ENCODE results near the gene ZNF358. TPM values are rescaled to one million over a fixed set of nuclear protein-coding genes. Genes with fewer than 3 reads are reported as not detected.

Gene ZNF358
- total RNA-seq, 1 experiment from 2014 or later: 17.7 TPM

DNA sequence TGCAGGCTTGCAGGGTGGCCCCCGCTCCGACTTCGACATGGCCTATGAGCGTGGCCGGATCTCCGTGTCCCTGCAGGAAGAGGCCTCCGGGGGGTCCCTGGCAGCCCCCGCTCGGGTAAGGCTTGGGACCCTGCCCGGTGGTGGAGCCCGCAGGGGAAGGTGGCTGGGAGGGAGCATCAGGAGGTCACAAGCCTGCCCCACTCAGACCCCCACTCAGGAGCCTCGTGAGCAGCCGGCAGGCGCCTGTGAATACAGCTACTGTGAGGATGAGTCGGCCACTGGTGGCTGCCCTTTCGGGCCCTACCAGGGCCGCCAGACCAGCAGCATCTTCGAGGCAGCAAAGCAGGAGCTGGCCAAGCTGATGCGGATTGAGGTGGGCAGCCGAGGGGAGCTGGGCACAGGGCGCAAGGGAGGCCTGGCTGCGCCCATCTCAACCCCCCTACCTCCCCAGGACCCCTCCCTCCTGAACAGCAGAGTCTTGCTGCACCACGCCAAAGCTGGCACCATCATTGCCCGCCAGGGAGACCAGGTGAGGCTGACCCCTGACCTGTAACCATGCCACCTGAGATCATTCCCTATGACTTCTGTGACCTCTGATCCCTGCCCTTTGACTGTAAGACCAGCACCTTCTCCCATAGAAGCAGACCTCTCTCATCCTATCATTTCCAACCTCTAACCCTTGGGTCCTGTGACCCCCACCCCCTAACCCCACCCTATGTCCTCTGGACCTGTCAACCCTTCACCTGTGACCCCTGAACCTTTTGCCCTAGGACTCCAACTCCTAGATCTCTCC is 26.8 kb downstream of the ZNF358 start:
- DNase-seq (ENCODE audit: low read depth, low spot score): no peak
- in situ Hi-C loops (cut with HindIII; ENCODE audit: low pct_unique_long_range_greater_than_20kb, low sequenced_read_pairs): no loop called here

DNA sequence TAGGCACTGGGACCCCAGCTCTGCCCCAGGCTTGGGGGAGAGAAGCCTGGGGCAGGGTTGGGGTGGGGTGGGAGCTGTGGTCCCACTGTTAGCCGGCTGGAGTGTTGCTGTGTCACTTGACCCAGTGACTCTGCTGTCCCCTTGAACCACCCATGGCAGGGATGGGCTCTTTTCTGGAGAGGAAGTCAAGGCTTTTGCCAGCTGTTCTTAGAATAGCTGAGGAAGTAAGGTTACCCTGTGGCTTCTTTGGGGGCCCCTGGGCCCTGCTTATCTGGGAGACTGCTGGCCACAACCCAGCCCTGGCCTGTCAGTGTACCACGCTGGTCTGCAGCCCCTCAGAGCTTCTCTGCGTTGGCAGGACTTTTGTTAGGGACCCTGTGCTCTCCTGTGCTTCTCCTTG is 28.7 kb downstream of the ZNF358 start:
- in situ Hi-C loops (cut with HindIII; ENCODE audit: low pct_unique_long_range_greater_than_20kb, low sequenced_read_pairs): no loop called here

DNA sequence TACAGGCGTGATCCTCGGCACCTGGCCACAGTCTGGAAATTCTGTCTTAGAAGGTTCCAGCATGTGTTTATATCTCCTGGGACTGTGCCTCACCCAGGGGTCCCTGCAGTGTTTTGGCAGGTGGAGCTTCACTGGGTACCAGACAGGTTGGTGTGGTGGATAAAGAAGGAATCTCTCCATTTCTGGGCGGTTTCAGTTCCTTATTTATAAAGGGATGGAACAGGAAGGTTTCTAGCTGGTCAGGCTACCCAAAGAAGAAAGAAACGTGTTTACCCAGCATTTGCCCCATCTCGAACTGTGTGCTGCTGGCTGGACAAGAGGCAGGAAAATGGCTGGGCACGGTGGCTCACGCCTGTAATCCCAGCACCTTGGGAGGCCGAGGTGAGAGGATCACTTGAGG is 29.4 kb downstream of the ZNF358 start:
- DNase-seq (ENCODE audit: low read depth, low spot score): no peak
- in situ Hi-C loops (cut with HindIII; ENCODE audit: low pct_unique_long_range_greater_than_20kb, low sequenced_read_pairs): no loop called here

More for the DNA sequence above, 28.7 kb downstream of the ZNF358 start:
- no peak for DNase-seq (ENCODE audit: low read depth, low spot score)

DNA sequence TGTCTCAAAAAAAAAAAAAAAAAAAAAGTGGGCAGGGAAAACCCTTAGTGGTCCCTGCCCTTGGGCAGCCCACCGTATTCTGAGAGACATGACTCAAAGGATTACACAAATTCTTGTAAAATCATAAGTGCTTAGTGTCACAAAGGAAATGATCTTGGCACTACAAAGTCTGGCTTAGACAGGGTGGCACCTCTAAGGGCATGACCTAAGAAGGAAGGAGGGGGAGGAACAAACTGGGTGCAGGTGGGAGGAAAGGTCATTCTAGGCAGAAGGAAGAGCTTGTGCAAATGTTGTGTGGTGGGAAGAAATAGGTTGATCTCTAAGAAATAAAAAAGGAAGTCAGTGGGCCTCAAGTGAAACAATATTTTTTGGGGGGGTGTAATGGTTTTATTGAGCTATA is 30.0 kb downstream of the ZNF358 start:
- DNase-seq (ENCODE audit: low read depth, low spot score): no peak
- in situ Hi-C loops (cut with HindIII; ENCODE audit: low pct_unique_long_range_greater_than_20kb, low sequenced_read_pairs): no loop called here

DNA sequence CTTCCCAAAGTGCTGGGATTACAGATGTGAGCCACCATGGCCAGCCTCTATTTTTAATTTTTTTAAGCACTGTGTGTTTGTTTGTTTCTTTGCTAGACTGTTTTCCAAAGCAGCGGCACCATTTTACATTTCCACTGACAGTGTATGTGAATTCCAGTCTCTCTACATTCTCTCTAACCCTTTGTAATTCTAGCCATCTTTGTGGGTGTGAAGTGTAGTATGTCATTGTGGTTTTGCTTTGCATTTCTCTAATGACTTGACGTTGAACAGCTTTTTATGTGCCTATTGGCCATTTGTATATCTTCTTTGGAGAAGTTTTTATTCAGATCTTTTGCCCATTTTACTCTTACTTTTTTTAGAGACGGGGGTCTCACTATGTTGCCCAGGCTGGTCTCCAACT is 31.3 kb downstream of the ZNF358 start:
- DNase-seq (ENCODE audit: low read depth, low spot score): no peak
- in situ Hi-C loops (cut with HindIII; ENCODE audit: low pct_unique_long_range_greater_than_20kb, low sequenced_read_pairs): no loop called here

DNA sequence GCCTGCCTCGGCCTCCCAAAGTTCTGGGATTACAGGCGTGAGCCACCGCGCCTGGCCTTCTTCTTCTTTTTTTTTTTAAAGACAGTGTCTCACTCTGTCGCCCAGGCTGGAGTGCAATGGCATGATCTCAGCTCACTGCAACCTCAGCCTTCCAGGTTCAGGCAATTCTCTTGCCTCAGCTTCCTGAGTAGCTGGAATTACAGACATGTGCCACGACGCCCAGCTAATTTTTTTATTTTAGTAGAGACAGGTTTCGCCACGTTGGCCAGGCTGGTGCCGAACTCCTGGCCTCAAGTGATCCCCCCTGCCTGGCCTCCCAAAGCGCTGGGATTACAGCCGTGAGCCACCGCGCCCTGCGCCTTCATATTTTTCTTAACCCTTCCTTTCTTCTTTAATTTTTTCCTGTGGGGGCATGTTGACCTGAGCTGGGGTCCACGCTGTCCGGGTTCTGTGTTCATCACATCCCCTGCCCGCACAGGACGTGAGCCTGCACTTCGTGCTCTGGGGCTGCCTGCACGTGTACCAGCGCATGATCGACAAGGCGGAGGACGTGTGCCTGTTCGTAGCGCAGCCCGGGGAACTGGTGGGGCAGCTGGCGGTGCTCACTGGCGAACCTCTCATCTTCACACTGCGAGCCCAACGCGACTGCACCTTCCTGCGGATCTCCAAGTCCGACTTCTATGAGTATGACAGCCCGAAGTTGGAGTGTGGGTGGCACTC is 33.7 kb downstream of the ZNF358 start:
- in situ Hi-C loops (cut with HindIII; ENCODE audit: low pct_unique_long_range_greater_than_20kb, low sequenced_read_pairs): no loop called here

DNA sequence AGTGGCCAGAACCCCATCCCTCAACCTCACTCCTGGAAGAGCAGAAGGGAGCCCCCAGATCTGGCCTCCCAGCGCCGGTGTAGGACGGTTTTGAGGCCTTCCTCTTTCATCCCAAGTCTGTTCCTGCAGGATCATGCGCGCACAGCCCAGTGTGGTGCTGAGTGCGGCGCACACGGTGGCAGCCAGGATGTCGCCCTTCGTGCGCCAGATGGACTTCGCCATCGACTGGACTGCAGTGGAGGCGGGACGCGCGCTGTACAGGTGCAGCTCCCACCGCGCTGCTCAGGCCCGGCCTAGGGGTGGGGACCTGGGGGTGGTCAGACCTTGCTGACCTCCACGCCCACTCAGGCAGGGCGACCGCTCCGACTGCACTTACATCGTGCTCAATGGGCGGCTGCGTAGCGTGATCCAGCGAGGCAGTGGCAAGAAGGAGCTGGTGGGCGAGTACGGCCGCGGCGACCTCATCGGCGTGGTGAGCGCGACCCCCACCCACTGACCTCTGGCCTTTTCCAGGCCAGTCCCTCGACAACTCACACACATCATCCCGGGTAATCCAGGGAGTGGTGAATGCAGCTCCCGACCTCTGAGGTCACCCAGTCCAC is 34.4 kb downstream of the ZNF358 start:
- in situ Hi-C loops (cut with HindIII; ENCODE audit: low pct_unique_long_range_greater_than_20kb, low sequenced_read_pairs): no loop called here
- DNase-seq (ENCODE audit: low read depth, low spot score): no peak

More for the DNA sequence above, 33.7 kb downstream of the ZNF358 start:
- no peak for DNase-seq (ENCODE audit: low read depth, low spot score)

DNA sequence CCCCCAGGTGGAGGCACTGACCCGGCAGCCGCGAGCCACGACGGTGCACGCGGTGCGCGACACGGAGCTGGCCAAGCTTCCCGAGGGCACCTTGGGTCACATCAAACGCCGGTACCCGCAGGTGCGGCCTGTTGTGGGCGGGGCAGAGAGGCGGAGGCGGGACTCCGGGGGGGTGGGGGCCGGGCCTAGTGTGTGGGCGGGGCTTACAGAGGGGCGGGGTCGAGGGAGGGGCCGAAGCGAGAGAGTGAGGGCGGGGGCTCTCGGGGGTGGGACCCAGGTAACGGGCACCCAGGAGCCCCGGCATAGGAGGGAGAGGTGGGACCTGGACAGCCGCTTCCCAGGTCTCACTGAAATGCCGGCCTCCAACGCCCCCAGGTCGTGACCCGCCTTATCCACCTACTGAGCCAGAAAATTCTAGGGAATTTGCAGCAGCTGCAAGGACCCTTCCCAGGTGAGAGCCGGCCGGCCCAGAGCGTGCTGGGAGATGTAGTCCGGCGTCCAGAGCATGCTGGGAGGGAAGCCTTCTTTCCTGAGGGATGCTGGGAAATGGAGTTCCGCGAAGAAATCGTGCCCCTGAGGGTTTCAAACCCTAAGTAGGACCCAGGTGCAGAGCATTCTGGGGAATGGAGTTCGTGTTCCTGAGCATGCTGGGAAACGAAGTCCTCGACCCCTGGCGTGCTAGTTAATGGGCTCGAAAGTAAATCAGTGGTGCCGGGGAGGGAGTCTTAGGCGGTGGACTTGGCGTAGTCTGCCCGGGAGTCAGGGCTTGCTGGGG is 35.3 kb downstream of the ZNF358 start:
- DNase-seq (ENCODE audit: low read depth, low spot score): peak; percentile 34

DNA sequence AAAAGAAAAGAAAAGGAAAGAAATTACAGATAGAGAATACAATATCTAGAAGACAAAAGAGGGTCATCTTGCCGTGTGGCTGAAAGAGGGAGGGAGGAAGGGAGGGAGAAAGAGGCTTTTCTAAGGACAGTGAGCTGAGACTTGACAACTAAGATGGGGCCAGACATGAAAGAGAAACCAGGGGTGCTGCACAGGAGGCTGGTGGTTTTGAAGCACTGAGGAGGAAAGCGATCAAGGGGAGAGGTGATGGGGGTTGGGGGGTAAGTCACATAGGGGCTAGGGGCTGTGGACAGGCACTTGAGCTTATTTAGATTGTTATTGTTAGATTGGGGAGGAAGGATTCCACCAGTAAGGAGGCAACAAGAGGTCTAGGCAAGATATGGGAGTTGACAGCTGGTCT is 36.9 kb downstream of the ZNF358 start:
- no peak for DNase-seq (ENCODE audit: low read depth, low spot score)
- in situ Hi-C loops (cut with HindIII; ENCODE audit: low pct_unique_long_range_greater_than_20kb, low sequenced_read_pairs): no loop called here

More for the DNA sequence above, 35.3 kb downstream of the ZNF358 start:
- in situ Hi-C loops (cut with HindIII; ENCODE audit: low pct_unique_long_range_greater_than_20kb, low sequenced_read_pairs): no loop called here

DNA sequence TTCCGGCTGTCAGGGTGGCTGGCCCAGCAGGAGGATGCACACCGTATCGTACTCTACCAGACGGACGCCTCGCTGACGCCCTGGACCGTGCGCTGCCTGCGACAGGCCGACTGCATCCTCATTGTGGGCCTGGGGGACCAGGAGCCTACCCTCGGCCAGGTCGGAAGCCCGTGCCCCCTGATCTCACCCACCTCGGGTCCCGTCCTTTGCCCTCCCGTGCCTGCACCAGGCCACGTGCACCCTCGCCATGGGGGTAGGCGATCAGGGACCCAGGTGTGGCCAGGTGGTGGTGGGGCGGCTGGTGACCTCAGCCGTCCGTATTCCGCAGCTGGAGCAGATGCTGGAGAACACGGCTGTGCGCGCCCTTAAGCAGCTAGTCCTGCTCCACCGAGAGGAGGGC is 38.7 kb downstream of the ZNF358 start:
- in situ Hi-C loops (cut with HindIII; ENCODE audit: low pct_unique_long_range_greater_than_20kb, low sequenced_read_pairs): no loop called here
- DNase-seq (ENCODE audit: low read depth, low spot score): no peak

DNA sequence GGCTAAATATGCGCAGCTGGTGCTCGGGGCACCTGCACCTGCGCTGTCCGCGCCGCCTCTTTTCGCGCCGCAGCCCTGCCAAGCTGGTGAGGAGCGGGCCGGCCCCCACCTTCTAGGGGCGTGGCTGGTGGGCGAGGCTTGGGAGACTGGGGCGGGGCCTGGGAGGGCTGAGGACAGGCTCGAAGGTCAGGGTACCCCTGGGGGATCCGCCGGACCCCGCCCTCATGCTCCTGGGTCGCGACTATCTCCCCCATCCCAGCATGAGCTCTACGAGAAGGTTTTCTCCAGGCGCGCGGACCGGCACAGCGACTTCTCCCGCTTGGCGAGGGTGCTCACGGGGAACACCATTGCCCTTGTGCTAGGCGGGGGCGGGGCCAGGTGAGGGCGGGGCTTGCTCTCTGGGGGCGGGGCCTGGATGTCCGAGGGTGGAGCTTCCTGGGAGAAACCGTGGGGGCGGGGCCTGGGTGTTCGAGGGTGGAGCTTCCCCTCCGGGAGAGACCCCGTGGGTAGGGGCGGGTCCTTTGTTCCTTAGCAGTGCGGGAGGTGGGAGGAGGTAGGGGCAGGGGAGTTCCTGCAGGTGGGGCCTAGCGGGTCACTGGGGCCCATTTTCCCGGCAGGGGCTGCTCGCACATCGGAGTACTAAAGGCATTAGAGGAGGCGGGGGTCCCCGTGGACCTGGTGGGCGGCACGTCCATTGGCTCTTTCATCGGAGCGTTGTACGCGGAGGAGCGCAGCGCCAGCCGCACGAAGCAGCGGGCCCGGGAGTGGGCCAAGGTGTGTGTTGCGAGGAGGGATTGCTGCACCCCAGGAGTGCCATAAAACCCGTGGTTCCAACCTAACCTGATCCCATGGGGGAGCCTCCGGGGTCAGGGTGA is 39.3 kb downstream of the ZNF358 start:
- in situ Hi-C loops (cut with HindIII; ENCODE audit: low pct_unique_long_range_greater_than_20kb, low sequenced_read_pairs): no loop called here
- DNase-seq (ENCODE audit: low read depth, low spot score): no peak

DNA sequence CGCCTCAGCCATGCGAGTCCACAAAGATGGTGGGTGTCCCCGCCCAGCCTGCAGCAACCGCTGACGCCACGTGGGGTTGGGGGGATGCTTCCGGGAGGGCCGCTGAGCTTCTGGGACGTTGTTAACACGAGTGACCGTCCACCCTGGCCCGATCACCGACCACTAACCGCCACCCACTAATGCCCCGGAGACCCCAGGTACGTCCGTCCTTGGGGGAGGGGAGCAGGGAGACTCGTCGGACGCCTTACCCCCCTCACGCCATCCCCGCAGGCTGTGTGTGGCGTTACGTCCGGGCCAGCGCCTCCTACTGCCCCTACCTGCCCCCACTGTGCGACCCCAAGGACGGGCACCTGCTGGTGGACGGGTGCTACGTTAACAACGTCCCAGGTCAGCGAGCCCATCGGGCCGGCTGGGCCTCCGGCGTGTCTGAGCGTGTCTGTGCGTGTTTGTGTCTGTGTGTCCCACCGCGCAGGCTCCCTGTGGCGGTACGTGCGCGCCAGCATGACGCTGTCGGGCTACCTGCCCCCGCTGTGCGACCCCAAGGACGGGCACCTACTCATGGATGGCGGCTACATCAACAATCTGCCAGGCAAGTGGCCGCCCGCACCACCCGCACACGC is 40.9 kb downstream of the ZNF358 start:
- no peak for DNase-seq (ENCODE audit: low read depth, low spot score)
- in situ Hi-C loops (cut with HindIII; ENCODE audit: low pct_unique_long_range_greater_than_20kb, low sequenced_read_pairs): no loop called here

DNA sequence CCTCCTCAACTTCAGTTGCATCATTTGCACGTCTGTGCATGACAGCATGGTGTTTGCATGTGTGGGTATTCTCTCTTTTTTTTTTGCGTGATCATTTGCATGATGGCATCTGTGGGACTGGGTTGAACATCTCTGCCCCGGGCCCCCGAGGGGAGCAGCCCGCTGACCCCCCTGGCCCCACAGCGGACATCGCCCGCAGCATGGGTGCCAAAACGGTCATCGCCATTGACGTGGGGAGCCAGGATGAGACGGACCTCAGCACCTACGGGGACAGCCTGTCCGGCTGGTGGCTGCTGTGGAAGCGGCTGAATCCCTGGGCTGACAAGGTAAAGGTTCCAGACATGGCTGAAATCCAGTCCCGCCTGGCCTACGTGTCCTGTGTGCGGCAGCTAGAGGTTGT is 42.8 kb downstream of the ZNF358 start:
- no peak for DNase-seq (ENCODE audit: low read depth, low spot score)
- in situ Hi-C loops (cut with HindIII; ENCODE audit: low pct_unique_long_range_greater_than_20kb, low sequenced_read_pairs): no loop called here

DNA sequence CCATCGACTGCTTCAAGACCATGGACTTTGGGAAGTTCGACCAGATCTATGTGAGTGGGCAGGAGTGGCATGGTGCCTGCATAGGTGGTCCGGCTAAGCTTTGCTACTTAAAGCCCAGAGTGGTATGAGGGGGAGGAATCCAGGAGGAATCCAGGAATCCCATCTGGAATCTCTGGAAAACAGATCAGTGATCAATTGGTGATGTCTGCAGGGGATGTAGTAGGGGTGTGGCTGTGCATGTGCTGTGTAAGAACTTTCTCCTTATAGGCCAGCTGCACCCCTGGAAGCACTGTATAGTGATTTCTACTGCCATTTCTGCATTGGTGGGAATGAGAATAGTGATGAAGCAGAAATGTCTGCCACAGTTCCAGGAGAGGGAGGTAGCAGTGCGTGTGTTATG is 43.2 kb downstream of the ZNF358 start:
- in situ Hi-C loops (cut with HindIII; ENCODE audit: low pct_unique_long_range_greater_than_20kb, low sequenced_read_pairs): no loop called here
- no peak for DNase-seq (ENCODE audit: low read depth, low spot score)

DNA sequence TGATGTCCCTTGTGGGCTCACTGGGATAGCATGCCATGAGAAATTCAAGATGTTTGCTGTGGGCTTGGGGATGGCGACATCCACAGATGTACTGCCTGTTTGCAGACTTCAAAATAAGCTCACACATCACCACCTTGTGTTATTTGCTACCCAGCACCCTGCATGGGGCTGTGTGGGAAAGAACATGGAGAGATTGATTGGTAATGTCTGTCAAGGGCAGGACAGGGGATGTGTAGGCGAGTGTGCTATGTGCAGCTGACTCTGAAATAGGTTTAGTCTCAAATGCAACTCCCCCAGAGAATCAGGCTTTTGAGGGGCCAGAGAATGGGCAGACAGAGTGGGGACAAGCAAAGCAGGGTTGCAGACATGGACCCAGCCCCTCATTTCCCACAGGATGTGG is 44.4 kb downstream of the ZNF358 start:
- in situ Hi-C loops (cut with HindIII; ENCODE audit: low pct_unique_long_range_greater_than_20kb, low sequenced_read_pairs): no loop called here
- no peak for DNase-seq (ENCODE audit: low read depth, low spot score)

DNA sequence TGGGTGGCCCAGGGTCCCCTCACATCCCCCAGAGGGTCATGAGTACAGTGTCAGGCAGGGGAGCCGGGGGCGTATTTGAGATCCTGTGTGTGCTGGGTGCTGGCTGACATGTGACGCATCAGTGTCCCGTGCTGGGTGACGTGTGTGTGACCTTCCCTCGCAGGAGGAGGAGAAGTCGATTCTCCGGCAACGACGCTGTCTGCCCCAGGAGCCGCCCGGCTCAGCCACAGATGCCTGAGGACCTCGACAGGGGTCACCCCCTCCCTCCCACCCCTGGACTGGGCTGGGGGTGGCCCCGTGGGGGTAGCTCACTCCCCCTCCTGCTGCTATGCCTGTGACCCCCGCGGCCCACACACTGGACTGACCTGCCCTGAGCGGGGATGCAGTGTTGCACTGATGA is 45.4 kb downstream of the ZNF358 start:
- peak; percentile 52 for DNase-seq (ENCODE audit: low read depth, low spot score)
- in situ Hi-C loops (cut with HindIII; ENCODE audit: low pct_unique_long_range_greater_than_20kb, low sequenced_read_pairs): no loop called here

All from SK-MEL-5 (cell line).